PFSK-1 (cell line): ENCODE results near the gene FGD4.

Experiments used
- POLR2AphosphoS5 ChIP-seq: IDR thresholded peaks from 2 replicates; pipeline ENCODE4 v1.6.1; 2012; ENCODE audit warnings: low read depth, mild to moderate bottlenecking, control low read depth, low read length, moderate library complexity
- SIN3A ChIP-seq: IDR thresholded peaks from 2 replicates; pipeline ENCODE4 v1.6.1; 2012; ENCODE audit warnings: mild to moderate bottlenecking, low read length, moderate library complexity, borderline replicate concordance; ENCODE audit not compliant: insufficient read depth
- TAF1 ChIP-seq: IDR thresholded peaks from 2 replicates; pipeline ENCODE4 v1.6.1; 2012; ENCODE audit warnings: low read length, control low read depth, borderline replicate concordance; ENCODE audit not compliant: insufficient read depth
- TF ChIP-seq, protein P1 (sequence below), 2 experiments: IDR thresholded peaks; 2 replicates each; pipeline versions ENCODE4 v1.6.1 to v1.8.0; 2011 to 2012; ENCODE audit warnings: low read depth in 2 of 2, low read length in 2 of 2, control low read depth in 1 of 2, inconsistent platforms in 1 of 2, mild to moderate bottlenecking in 1 of 2, moderate library complexity in 1 of 2; ENCODE audit not compliant: insufficient read depth in 1 of 2

DNA sequence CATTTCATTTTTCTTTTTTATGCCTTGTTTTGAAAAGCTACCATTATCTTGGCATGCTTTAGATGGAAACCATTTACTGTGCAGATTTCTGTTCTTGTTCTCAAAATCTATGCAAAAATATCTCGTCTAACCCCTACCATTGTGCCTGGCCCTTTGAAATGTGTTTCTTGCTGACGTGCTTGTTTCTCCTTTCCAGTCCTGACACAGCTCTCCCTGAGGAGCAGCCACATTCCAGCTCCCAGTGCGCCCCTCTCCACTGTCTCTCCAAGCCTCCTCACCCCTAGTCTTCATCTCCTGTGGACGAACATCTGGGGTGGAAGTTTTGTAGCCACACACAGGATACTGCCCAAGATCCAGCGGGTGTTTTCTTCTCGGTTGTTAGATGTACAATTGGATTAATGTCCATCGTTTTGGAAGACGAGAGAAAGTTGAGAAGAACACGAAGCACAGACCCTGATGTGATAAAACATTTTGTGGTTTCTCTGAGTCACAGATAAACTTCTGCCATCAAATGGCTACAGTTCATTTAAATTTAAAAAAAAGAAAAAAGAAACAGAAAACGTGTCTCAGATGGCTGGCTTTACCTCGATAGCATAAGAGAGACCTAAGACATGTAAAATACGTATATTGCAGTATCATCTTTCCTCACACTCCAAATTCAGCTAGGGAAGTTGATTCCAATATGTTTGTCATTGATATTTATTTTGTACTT is 21.9 kb upstream of the FGD4 start:
- TF ChIP-seq POLR2AphosphoS5 (no peak), SIN3A (no peak), TAF1 (no peak)
- TF ChIP-seq, protein P1, sequence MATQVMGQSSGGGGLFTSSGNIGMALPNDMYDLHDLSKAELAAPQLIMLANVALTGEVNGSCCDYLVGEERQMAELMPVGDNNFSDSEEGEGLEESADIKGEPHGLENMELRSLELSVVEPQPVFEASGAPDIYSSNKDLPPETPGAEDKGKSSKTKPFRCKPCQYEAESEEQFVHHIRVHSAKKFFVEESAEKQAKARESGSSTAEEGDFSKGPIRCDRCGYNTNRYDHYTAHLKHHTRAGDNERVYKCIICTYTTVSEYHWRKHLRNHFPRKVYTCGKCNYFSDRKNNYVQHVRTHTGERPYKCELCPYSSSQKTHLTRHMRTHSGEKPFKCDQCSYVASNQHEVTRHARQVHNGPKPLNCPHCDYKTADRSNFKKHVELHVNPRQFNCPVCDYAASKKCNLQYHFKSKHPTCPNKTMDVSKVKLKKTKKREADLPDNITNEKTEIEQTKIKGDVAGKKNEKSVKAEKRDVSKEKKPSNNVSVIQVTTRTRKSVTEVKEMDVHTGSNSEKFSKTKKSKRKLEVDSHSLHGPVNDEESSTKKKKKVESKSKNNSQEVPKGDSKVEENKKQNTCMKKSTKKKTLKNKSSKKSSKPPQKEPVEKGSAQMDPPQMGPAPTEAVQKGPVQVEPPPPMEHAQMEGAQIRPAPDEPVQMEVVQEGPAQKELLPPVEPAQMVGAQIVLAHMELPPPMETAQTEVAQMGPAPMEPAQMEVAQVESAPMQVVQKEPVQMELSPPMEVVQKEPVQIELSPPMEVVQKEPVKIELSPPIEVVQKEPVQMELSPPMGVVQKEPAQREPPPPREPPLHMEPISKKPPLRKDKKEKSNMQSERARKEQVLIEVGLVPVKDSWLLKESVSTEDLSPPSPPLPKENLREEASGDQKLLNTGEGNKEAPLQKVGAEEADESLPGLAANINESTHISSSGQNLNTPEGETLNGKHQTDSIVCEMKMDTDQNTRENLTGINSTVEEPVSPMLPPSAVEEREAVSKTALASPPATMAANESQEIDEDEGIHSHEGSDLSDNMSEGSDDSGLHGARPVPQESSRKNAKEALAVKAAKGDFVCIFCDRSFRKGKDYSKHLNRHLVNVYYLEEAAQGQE (IDR thresholded peaks at IDR 0.05; ENCODE audit: insufficient read depth in 1 of 2, low read depth in 2 of 2, low read length in 2 of 2): no peak
